Lower lobe of right lung (tissue), 2 donors: ENCODE results near the gene CGNL1. TPM values are rescaled to one million over a fixed set of nuclear protein-coding genes. Genes with fewer than 3 reads are reported as not detected.

Source experiments
- ATAC-seq, 2 donors: fragments of 200-7000 bp; cut with Tn5 transposase; one replicate each; pipeline ENCODE4 v1.9.1; 2020 to 2022; ENCODE audit warnings: mild to moderate bottlenecking in 2 of 2, moderate library complexity in 2 of 2
- DNase-seq: peaks from one replicate; pipeline ENCODE4 v3.0.0-alpha.2; 2020
- H3K27ac ChIP-seq: fragments of 200-600 bp; one replicate; pipeline ENCODE4 v1.8.0; 2022
- H3K27me3 ChIP-seq: fragments of 200-600 bp; one replicate; pipeline ENCODE4 v1.8.0; 2022; ENCODE audit warnings: low read depth
- H3K36me3 ChIP-seq: fragments of 200-600 bp; one replicate; pipeline ENCODE4 v1.8.0; 2022; ENCODE audit warnings: mild to moderate bottlenecking
- H3K4me1 ChIP-seq: fragments of 200-600 bp; one replicate; pipeline ENCODE4 v1.8.0; 2022
- H3K4me3 ChIP-seq: fragments of 200-600 bp; one replicate; pipeline ENCODE4 v1.8.0; 2022; ENCODE audit warnings: mild to moderate bottlenecking
- H3K9me3 ChIP-seq: fragments of 200-600 bp; one replicate; pipeline ENCODE4 v1.8.0; 2022
- CTCF ChIP-seq: fragments of 200-600 bp; IDR thresholded peaks from one replicate; pipeline ENCODE4 v1.8.0; 2022; ENCODE audit warnings: antibody characterized with exemption, mild to moderate bottlenecking
- intact Hi-C: fragments of 100-400 bp; cut with DNase I; formaldehyde crosslinking; loops from one replicate; pipeline ENCODE4 v1.11.0; 2022
- total RNA-seq: library from RNA; stranded (reverse); fragmentation: NEBNext Ultra II Directional; extraction: Animal tissue kit (Norgen Biotek cat#: 25700); gene quantifications from one replicate; pipeline ENCODE4 v1.2.1, GENCODE V29; 2021
- donor health status: DM: no; HTN: yes; CAD: no; lungs with severe emphysema.

The CGNL1 gene
- total RNA-seq, 1 donor from 2014 or later, result 46.0 TPM

GRCh38 chr15:57594479-57594878 is 218.2 kb downstream of the CGNL1 start:
- no peaks in the 10 kb centered on the region for H3K9me3 ChIP-seq
- no peaks in the 10 kb centered on the region for H3K36me3 ChIP-seq
- no peak overlapping the region for H3K4me3 ChIP-seq
- no peak for TF ChIP-seq CTCF
- ATAC-seq, result no peak
- no peaks in the 10 kb centered on the region for H3K27me3 ChIP-seq
- H3K4me1 ChIP-seq, result peaks cover 41% of the 10 kb centered on the region
- intact Hi-C loops, result no loop called here
- peak overlapping the region; percentile 70 for H3K27ac ChIP-seq
- DNase-seq, result no peak

DNA sequence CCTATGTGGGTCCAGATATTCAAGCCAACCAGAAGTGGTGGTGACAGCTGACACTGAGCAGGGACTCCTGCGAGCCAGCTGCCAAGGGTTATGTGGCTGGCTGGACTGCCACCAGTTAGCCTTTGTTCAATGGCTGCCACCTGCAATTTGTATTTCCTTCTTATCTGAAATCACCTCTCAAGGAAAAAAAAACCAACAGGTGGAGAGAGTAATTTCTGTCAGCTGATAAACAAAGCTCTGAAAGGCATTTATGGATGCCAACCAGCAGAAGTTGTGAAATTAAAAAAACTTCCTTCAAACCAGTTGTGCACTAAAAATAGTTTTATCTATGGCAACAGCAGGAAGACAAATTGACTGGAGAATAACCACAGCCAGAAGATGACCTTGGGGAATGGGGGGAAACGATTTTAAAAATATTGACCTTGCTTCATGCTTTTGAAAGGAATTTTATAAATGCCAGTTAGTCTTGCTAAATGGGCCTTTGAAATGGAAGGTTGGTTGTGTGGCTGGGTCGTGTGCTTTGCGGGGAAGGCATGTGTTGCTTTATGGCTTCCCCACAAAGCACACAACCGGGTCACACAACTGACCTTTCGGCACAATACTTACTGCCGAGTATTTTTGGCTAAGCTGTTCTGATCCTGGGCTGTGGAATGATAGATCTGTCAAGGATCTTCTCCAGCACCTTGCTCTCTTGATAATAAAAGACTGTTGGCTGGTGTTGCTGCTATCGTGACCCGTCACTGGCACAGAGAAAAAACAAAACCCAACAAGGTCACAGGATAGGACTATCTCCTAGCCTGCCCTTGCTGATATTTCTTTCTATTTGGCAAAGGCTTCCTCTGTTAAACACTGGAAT is 218.9 kb downstream of the CGNL1 start:
- no peaks in the 10 kb centered on the region for H3K9me3 ChIP-seq
- DNase-seq (no peak), ATAC-seq (peak in 1 of 2 donors; percentile 2)
- intact Hi-C loops, result no loop called here
- peak overlapping the region; percentile 70 for H3K27ac ChIP-seq
- no peaks in the 10 kb centered on the region for H3K36me3 ChIP-seq
- H3K27me3 ChIP-seq, result no peaks in the 10 kb centered on the region
- peaks cover 33% of the 10 kb centered on the region for H3K4me1 ChIP-seq
- no peak overlapping the region for H3K4me3 ChIP-seq
- TF ChIP-seq CTCF, result no peak

- no peak for TF ChIP-seq CTCF
- peak overlapping the region; percentile 70 for H3K27ac ChIP-seq
- peaks cover 24% of the 10 kb centered on the region for H3K4me1 ChIP-seq
- no peaks in the 10 kb centered on the region for H3K36me3 ChIP-seq
- H3K9me3 ChIP-seq, result no peaks in the 10 kb centered on the region
- intact Hi-C loops, result no loop called here
- no peak for DNase-seq
- no peak overlapping the region for H3K4me3 ChIP-seq
- ATAC-seq, result no peak
- no peaks in the 10 kb centered on the region for H3K27me3 ChIP-seq
These were observed 220.1 kb downstream of the CGNL1 start for GRCh38 chr15:57596301-57596855.

- intact Hi-C loops, result no loop called here
- no peak for ATAC-seq
- Histone ChIP-seq H3K27ac (peak overlapping the region; percentile 70), H3K4me1 (peaks cover 22% of the 10 kb centered on the region), H3K36me3 (no peaks in the 10 kb centered on the region), H3K9me3 (no peaks in the 10 kb centered on the region), H3K4me3 (no peak overlapping the region), H3K27me3 (no peaks in the 10 kb centered on the region)
- TF ChIP-seq CTCF, result no peak
- no peak for DNase-seq
These were observed 220.7 kb downstream of the CGNL1 start for GRCh38 chr15:57596978-57597377.

DNA sequence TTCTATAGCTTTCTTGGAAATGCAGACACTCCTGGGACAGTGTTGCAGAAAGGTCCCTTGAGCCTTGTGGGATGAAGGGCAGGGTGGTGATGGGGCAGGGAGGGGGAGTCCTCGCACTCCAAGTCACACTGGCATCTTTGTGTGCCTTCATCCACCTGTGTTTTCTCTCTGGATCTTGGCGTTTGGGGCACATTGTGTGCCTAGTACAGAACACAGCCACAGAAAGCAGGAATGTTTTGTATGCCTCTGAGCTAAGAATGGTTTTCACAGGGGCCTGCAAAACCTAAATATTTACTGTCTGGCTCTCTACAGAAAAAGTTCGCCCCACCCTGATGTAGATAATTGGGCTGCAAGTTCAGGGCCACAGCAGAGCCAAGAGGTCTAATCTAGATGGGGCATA is 221.1 kb downstream of the CGNL1 start:
- intact Hi-C loops, result no loop called here
- peak overlapping the region; percentile 70 for H3K27ac ChIP-seq
- no peak for ATAC-seq

More for the DNA sequence above, 221.1 kb downstream of the CGNL1 start:
- TF ChIP-seq CTCF, result no peak
- H3K9me3 ChIP-seq, result no peaks in the 10 kb centered on the region
- no peak for DNase-seq
- H3K4me3 ChIP-seq, result no peak overlapping the region
- peaks cover 22% of the 10 kb centered on the region for H3K4me1 ChIP-seq
- no peaks in the 10 kb centered on the region for H3K36me3 ChIP-seq
- no peaks in the 10 kb centered on the region for H3K27me3 ChIP-seq
